C1 segment of cervical spinal cord (tissue), 14 donors: Measurements from ENCODE around the gene HSPA1B.

Source experiments
- DNase-seq, 14 donors: peaks; one replicate each; lab custom pipeline; 2025; lab: John Stamatoyannopoulos, UW

The HSPA1B gene

DNA sequence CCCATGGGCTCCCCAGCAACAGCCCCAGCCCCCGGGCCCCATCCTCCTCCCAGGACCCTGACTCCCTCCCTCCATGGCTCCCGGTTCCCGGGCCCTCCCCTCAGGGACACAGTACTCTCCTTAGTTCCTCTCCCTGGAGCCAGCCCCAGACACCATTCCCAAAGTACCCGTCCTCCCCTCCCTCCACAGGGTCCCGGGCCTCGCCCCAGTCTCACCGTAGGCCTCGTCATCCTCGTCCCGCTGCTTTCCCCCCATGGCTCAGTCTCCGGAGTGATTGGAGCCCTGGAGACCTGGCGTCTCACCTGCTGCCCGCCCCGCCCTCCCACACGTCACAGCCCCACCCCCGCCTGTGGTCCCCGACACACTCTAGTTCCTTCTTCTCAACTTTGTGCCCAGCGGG, 51.2 kb downstream of the HSPA1B start, which contains the start of gene SLC44A4:
SLC44A4 (minus strand) TSS at position 272 of the 400 bp plus-strand sequence; CDS start at position 255, 17 bp downstream.
- no peak for DNase-seq

DNA sequence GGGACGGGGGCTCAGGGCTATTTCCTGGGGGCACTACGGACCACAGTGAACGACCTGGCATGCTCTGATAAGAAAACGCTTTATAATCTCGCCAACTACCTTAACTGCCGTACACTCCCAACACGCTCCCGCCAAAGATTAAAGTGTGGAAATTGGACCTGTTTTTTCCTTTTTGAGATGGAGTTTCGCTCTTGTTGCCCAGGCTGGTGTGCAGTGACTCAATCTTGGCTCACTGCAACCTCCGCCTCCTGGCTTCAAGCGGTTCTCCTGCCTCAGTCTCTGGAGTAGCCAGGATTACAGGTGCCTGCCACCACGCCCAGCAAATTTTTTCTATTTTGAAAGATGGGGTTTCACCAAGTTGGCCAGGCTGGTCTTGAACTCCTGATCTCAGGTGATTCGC, 51.6 kb downstream of the HSPA1B start:
- DNase-seq, result no peak
